Kasumi-1 (cell line): ENCODE data around the gene PAFAH1B1.

Experiments
- DNase-seq, 2 experiments: peaks; one replicate each; lab custom pipeline; 2025; lab: John Stamatoyannopoulos, UW

The PAFAH1B1 gene

DNA sequence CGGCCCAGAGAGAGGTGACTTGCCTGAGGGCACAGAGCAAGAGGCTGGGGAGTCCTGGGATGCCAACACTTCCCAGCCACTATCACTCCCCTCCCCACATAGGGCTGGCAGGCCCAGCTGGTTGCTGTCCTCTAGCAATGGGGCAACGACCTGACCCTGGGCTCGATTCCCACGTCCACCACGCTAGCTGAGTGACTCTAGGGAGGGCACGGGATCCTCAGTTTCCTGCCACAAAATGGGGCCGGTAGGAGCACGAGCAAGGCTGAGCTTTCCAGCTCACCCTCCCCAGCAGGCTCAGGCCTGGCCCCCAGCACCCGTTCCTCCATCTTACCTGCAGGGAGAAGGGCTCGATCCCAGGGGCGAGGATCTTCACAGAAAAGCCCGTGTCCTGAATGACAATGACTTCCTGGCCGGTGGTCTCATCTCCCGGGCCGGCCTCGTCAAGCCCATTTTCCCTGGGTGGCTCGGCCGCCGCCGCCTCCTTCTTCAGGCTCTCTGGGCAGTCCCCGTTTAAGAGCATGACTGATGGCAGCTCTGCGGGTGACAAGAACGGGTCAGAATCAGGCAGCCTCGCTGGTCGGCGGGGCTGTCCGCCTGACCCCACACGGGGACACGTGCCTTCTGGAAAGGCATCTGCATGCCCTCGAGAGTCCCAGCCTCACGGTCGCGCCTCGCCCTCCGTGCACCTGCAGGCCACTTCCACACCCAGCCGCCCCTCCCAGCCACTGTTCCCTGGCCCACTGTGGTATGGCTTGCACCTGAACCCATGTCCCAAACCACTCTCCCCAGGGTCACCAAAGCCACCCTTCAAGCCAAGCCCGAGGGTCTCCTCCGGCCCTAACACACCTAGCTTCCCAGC lies 110.8 kb downstream of the PAFAH1B1 start:
- no peak for DNase-seq

- no peak for DNase-seq
These were observed 111.4 kb downstream of the PAFAH1B1 start for GRCh38 chr17:2704890-2705248.

GRCh38 chr17:2705263-2705662 lies 111.8 kb downstream of the PAFAH1B1 start:
- no peak for DNase-seq

GRCh38 chr17:2705888-2706795 lies 112.7 kb downstream of the PAFAH1B1 start:
- DNase-seq, result no peak

DNA sequence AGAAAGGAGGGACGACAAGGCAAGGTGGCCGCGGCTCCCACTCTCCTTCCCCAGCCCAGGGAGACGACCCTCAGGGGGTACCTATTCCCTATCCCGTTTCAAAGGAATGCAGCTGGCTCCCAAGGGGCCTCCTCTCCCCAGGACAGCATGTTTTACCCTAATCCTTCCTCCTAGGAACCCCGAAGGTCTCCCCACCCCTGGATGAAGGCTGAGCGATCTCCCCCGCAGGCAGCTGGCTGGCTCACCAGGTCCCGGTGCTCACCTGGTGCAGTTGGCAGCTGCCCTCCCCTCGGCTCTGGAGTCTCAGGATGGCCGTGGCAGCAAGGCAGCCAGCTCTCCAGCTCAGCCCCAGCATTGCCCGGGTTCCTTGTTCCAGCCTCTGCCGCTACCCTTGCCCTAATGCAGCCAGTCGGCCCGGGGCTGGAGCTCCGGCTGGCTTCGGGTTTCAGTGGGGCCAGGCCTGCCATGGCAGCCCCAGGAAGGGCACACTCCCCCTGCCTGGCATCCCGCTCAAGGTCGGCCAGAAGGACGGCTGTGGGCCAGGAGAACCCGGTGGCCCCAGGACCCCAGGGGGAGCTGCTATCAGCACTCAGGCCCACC lies 113.6 kb downstream of the PAFAH1B1 start:
- no peak for DNase-seq

DNA sequence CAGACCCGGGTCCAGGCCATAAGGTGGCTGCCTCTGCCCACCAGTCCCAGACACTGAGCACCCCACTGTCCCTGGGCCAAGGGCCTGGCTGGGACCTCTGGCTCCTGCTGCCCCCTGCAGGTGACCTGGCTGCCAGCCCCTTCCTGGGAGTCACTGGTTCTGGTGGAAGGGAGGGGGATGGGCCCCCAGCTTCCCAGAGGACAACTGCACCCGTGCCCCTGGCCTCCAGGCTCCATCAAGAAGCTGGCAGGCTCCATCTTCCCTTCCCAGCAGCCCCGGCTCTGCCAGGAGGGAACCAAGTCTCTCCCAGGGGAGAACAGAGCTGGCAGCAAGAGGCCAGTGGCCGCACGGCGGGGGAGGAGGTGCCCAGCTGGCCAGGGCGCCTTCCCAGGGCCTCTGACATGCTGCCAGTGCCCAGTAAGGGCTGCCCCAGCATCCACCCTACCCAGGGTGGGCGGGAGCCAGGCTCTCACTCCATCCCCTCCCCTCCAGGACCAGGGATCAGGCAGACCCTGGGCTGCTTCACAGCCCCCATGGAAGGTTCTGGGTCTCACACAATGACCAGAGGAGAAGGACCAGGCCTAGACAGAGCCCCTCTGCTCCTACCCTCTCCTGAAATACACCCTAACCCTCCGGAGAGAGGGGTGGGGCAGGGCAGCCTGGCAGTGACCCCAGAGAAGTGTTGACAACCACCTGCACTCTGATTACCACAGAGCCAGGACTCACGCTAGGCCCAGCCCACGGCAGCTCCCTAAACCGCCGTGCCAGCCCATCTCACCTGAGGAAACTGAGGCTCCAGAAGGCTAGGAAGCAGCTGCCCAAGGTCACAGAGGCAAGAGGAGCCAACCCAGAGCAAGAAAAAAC lies 114.5 kb downstream of the PAFAH1B1 start:
- DNase-seq, result no peak

DNA sequence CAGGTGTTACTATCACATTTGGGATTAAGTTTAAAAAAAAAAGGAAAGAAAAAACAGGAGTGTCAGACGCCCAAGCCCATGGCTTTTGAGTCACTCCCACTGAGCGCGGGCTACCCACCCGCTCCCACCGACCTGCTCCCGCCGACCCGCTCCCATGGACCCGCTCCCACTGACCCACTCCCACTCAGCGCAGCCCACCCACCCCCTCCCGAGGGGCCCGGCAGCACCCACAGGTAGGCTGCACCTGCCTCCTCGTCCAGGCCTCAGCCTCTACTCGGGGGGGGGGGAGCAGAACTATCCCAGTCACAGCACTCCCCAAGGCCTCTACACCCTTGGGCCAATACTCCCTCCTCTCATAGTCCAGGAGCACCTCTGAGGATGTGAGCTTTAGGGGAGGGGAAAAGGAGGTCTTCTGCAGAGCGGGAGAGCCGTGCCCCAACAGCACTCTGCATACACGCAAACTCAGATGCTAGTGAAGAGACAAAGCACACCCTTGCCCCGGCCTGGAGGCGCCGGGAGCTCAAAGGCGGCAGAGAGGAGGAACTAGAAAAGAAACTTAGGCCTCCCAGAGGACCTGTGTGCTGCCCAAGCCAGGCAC lies 115.2 kb downstream of the PAFAH1B1 start:
- DNase-seq, result no peak

DNA sequence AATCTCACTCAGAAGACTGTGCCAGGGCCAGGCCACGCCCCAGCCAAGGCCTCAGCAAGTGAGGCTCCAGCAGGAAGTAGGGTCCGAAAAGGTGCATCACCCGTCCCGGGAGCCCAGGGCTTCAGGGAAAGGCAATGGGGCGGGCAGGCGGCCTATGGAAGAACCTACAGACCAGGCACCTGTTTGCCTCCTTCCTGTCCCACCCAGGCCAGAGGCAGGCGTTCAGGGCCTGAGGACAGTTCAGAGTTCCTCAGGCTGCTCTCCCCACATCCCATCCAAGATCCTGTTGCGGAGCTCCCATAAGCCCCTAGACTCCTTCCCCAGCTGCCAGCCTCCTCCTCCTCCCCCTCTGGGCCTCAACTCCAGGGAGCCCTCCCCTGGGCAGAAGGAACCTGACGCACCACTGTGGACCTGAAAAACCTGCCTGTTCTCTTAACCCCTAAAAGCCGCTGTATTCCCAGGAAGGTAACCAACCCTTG lies 115.8 kb downstream of the PAFAH1B1 start:
- no peak for DNase-seq

- DNase-seq, result no peak
These were observed 116.8 kb downstream of the PAFAH1B1 start for GRCh38 chr17:2710071-2710802.

GRCh38 chr17:2710803-2711607 lies 117.6 kb downstream of the PAFAH1B1 start:
- DNase-seq, result no peak

- DNase-seq, result peak; percentile 69 to 71
These were observed 118.3 kb downstream of the PAFAH1B1 start, which contains the start of gene CLUH for GRCh38 chr17:2711608-2712299. Gene CLUH, minus strand, starts transcription at chr17:2711764. Its CDS starts 103 bp downstream, at chr17:2711661.

- DNase-seq, result no peak
These were observed 119.0 kb downstream of the PAFAH1B1 start for GRCh38 chr17:2712300-2713043.

- DNase-seq, result no peak
These were observed 120.4 kb downstream of the PAFAH1B1 start for GRCh38 chr17:2713881-2714280.

GRCh38 chr17:2716649-2717048 lies 123.2 kb downstream of the PAFAH1B1 start:
- DNase-seq, result no peak

DNA sequence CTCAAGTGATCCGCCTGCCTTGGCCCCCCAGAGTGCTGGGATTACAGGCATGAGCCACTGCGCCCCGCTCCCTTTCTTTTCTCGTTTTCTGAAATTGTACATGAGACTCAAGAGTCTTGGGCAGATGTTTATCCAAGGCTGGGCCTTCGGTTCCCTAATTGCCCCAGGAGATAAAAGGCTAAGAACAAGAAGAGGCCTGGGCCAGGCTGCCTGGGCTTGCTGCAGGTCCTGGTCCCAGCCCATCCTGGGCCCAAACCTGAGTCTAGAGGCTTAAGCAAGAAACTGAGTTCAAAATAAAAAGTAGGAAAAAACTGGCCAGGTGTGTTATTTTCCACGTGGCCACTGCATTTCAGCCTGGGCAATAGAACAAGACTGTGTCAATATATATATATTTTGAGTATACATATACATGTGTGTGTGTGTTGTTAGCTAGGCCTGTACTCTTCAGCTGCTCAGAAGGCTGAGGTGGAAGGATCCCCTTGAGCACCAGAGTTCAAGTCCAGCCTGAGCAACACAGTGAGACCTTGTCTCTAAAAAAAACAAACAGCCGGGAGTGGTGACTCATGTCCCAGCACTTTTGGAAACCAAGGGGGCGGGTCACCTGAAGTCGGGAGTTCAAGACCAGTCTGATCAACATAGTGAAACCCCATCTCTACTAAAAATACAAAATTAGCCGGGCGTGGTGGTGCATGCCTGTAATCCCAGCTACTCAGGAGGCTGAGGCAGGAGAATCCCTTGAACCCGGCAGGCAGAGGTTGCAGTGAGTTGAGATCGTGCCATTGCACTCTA lies 124.9 kb downstream of the PAFAH1B1 start:
- DNase-seq, result no peak

GRCh38 chr17:2719861-2720260 lies 126.4 kb downstream of the PAFAH1B1 start:
- no peak for DNase-seq

DNA sequence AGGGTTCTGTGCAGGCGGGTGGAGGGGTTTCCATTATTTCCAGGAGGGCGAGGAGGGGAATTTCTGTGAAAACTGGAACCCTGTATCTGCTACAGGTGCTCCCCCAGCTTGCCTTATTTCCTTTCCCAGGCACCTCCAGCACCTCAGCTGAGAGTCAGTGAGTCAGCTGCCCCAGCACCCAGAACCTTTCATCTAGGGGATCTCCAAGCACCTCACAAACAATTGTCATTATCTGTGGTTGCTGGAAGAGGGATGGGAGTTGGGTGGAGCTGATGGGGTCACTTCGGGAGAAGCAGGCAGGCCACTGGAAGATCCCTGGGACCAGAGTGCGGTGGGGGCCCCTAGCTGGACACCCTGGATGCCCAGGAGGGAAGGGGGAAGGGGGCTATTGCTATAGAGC lies 128.1 kb downstream of the PAFAH1B1 start:
- no peak for DNase-seq
